Endothelial cell of umbilical vein (primary cell): Measurements from ENCODE around the gene NR1I3. TPM values are rescaled to one million over a fixed set of nuclear protein-coding genes. Genes with fewer than 3 reads are reported as not detected.
A peak's percentile ranks its signal among the peaks of the same experiment; 100 is the strongest.
"Not testable (repeated sequence)": the region's sequence is repeated elsewhere in the genome, so short reads cannot be mapped to it uniquely, and the experiment has no call there.

Experiments
- BruUV-seq: library from RNA; stranded (reverse); fragments of 400-500 nt; replicated peaks from 2 replicates; lab custom pipeline; 2021; lab: Mats Ljungman, UMichigan
- CTCF ChIA-PET: fragments of 300-600, 350-600 bp; sonication (Branson Sonifier 250); formaldehyde crosslinking; loops from one replicate; lab custom pipeline; 2021; ENCODE audit warnings: antibody characterized with exemption, inconsistent platforms; lab: Charles Lee
- POLR2A ChIA-PET: fragments of 300-600, 350-600 bp; sonication (Branson Sonifier 250); formaldehyde crosslinking; loops from one replicate; lab custom pipeline; 2021; ENCODE audit warnings: antibody characterized with exemption, inconsistent platforms; lab: Charles Lee
- DNase-seq: peaks from one replicate; pipeline ENCODE4 v3.0.0-alpha.2; 2011; ENCODE audit warnings: low read depth, low spot score
- FAIRE-seq: peaks from 2 replicates; lab custom pipeline; 2011; peaks lifted over from hg19 to GRCh38; lab: Jason Lieb, UNC
- H2AFZ ChIP-seq: 2 replicates; pipeline ENCODE4 v1.6.0; 2012; ENCODE audit warnings: low read depth, low read length, control low read depth, inconsistent platforms
- H3K27ac ChIP-seq: 2 replicates; pipeline ENCODE4 v1.5.1; 2011; ENCODE audit warnings: low read depth, mild to moderate bottlenecking, control low read depth, low read length, moderate library complexity; ENCODE audit not compliant: insufficient read depth
- H3K27me3 ChIP-seq, 2 experiments: 2 replicates each; pipeline versions ENCODE4 v1.6.0 to v1.6.1; 2011; ENCODE audit warnings: low read length in 2 of 2, mixed read lengths in 1 of 2; ENCODE audit not compliant: control insufficient read depth in 2 of 2, insufficient read depth in 2 of 2
- H3K36me3 ChIP-seq, 2 experiments: 2 replicates in 1 of 2; 3 replicates in 1 of 2; pipeline ENCODE4 v1.5.1; 2011; ENCODE audit warnings: low read length in 2 of 2, mild to moderate bottlenecking in 1 of 2, moderate library complexity in 1 of 2; ENCODE audit not compliant: control insufficient read depth in 2 of 2, insufficient read depth in 2 of 2; ENCODE audit errors: extremely low read depth in 1 of 2
- H3K4me1 ChIP-seq: 3 replicates; pipeline ENCODE4 v1.5.1; 2011; ENCODE audit warnings: mild to moderate bottlenecking, low read length; ENCODE audit not compliant: control insufficient read depth, insufficient read depth; ENCODE audit errors: extremely low read depth
- H3K4me2 ChIP-seq: 2 replicates; pipeline ENCODE4 v1.6.1; 2011; ENCODE audit warnings: low read length, control low read depth, mixed read lengths; ENCODE audit not compliant: insufficient read depth
- H3K4me3 ChIP-seq, 3 experiments: fragments of 200-600 bp in 1 of 3; sonication (generic), shearing (Covaris generic) in 1 of 3; replicated peaks in 1 of 3; 2 replicates each; pipeline ENCODE4 v1.5.1; 2011 to 2016; ENCODE audit warnings: control low read depth in 3 of 3, low read length in 3 of 3, mild to moderate bottlenecking in 2 of 3, inconsistent platforms in 1 of 3, low read depth in 1 of 3, moderate library complexity in 1 of 3; ENCODE audit not compliant: insufficient read depth in 1 of 3
- H3K79me2 ChIP-seq: 2 replicates; pipeline ENCODE4 v1.6.0; 2012; ENCODE audit warnings: low read length, inconsistent platforms; ENCODE audit not compliant: control insufficient read depth, insufficient read depth
- H3K9ac ChIP-seq: replicated peaks from 2 replicates; pipeline ENCODE3; 2011; ENCODE audit warnings: low read length, control low read depth; ENCODE audit not compliant: insufficient read depth; ENCODE audit errors: extremely low read depth
- H3K9me1 ChIP-seq: replicated peaks from 3 replicates; pipeline ENCODE4 v1.6.0; 2011; ENCODE audit warnings: mild to moderate bottlenecking, low read length; ENCODE audit not compliant: control insufficient read depth, insufficient read depth; ENCODE audit errors: extremely low read depth
- H3K9me3 ChIP-seq: replicated peaks from 2 replicates; pipeline ENCODE4 v1.5.1; 2012; ENCODE audit warnings: low read length, inconsistent platforms; ENCODE audit not compliant: control insufficient read depth, insufficient read depth
- H4K20me1 ChIP-seq: replicated peaks from 2 replicates; pipeline ENCODE3; 2011; ENCODE audit warnings: mild to moderate bottlenecking, low read length; ENCODE audit not compliant: control insufficient read depth, insufficient read depth; ENCODE audit errors: extremely low read depth
- EZH2 ChIP-seq: IDR thresholded peaks from 2 replicates; pipeline ENCODE4 v1.6.1; 2012; ENCODE audit warnings: borderline replicate concordance, low read depth, mild to moderate bottlenecking, moderate library complexity, low read length, inconsistent platforms; ENCODE audit not compliant: severe bottlenecking
- POLR2A ChIP-seq: IDR thresholded peaks from 2 replicates; pipeline ENCODE4 v1.6.1; 2012; ENCODE audit warnings: low read depth, mild to moderate bottlenecking, control low read depth, low read length
- POLR2AphosphoS5 ChIP-seq: IDR thresholded peaks from 2 replicates; pipeline ENCODE4 v1.6.1; 2012; ENCODE audit warnings: low read depth, mild to moderate bottlenecking, control low read depth, low read length, moderate library complexity; ENCODE audit not compliant: insufficient read depth
- dilution Hi-C: fragments of 300-500 bp; cut with MboI; formaldehyde crosslinking; loops from one replicate; pipeline ENCODE4 v1.15.0; 2019; ENCODE audit warnings: low sequenced_read_pairs; ENCODE audit not compliant: extremely low pct_ligation_motif_present
- intact Hi-C: fragments of 100-400 bp; cut with micrococcal nuclease; formaldehyde crosslinking; loops from one replicate; pipeline ENCODE4 v1.10.0; 2022
- polyA plus RNA-seq, 4 experiments: library from polyadenylated mRNA; depleted of rRNA in 3 of 4; stranded (reverse) in 3 of 4; unstranded in 1 of 4; fragments of >200 nt; gene quantifications; 2 replicates each; pipeline versions ENCODE4 v1.2.1 to v1.2.3, GENCODE V29; 2011 to 2012; ENCODE audit warnings: missing spikeins in 1 of 4
- total RNA-seq: library from RNA; stranded (reverse); gene quantifications from 2 replicates; pipeline ENCODE4 v1.2.3, GENCODE V29; 2021

The NR1I3 gene
- total and polyA plus RNA-seq, 2 donors (not counting 3 experiments of a cell fraction or from before 2014, with no cell fraction given): not detected

- Histone ChIP-seq H3K4me1 (peaks cover 3% of the 10 kb centered on the region), H3K27me3 (peaks cover 31 to 39% of the 10 kb centered on the region in 2 experiments), H3K79me2 (no peaks in the 10 kb centered on the region), H3K9me3 (no peaks in the 10 kb centered on the region), H3K9me1 (no peaks in the 10 kb centered on the region), H4K20me1 (no peaks in the 10 kb centered on the region), H2AFZ (no peak overlapping the region), H3K4me3 (no peak overlapping the region), H3K36me3 (no peaks in the 10 kb centered on the region), H3K9ac (no peak overlapping the region), H3K27ac (no peak overlapping the region), H3K4me2 (no peak overlapping the region)
- no TSS peak for BruUV-seq
- dilution Hi-C loops: no loop called here
- POLR2A ChIA-PET: no interaction called here
- intact Hi-C loops: no loop called here
- peak; percentile 15 for TF ChIP-seq EZH2
- no peak for TF ChIP-seq POLR2A
- FAIRE-seq (no peak), DNase-seq (no peak)
- CTCF ChIA-PET: interaction anchor here (1.0 kb wide), 1 partner anchor 31 kb away, joined by 3 read pairs; no protein-coding TSS in a partner anchor
These were observed 21.3 kb upstream of the NR1I3 start for GRCh38 chr1:161259345-161259702.

GRCh38 chr1:161258439-161259344 lies 20.7 kb upstream of the NR1I3 start, which contains the start of gene PCP4L1:
Gene PCP4L1, plus strand, starts transcription at chr1:161258745. Its CDS starts 230 bp downstream, at chr1:161258975.
- intact Hi-C loops (no loop called here), dilution Hi-C loops (no loop called here)
- H3K4me3 ChIP-seq: peak within 1 kb of the TSS; percentile 6 to 29 (median 18)
- no peak within 1 kb of the TSS for H3K27ac ChIP-seq
- peak within 1 kb of the TSS; percentile 45 for H3K4me2 ChIP-seq
- peak; percentile 47 for DNase-seq
- ChIA-PET CTCF (interaction anchor here (1.0 to 2.0 kb wide), 6 partner anchors 31 to 124 kb away, joined by 3 to 6 read pairs (median 4); partner anchors contain the start of gene TOMM40L), POLR2A (no interaction called here)
- no peaks in the 10 kb centered on the region for H3K36me3 ChIP-seq
- no peaks in the 10 kb centered on the region for H3K9me1 ChIP-seq
- no TSS peak for BruUV-seq
- H3K9ac ChIP-seq: no peak within 1 kb of the TSS
- no peaks in the 10 kb centered on the region for H4K20me1 ChIP-seq
- TF ChIP-seq POLR2AphosphoS5: no peak
- peak; percentile 76 for TF ChIP-seq EZH2
- peaks cover 31 to 39% of the 10 kb centered on the region in 2 experiments for H3K27me3 ChIP-seq
- FAIRE-seq: no peak
- peaks cover 3% of the 10 kb centered on the region for H3K4me1 ChIP-seq
- no peaks in the 10 kb centered on the region for H3K9me3 ChIP-seq
- H3K79me2 ChIP-seq: no peaks in the 10 kb centered on the region
- peak within 1 kb of the TSS; percentile 74 for H2AFZ ChIP-seq

- dilution Hi-C loops, H3K9me3 ChIP-seq, H3K9me1 ChIP-seq, H3K79me2 ChIP-seq, H2AFZ ChIP-seq, H3K36me3 ChIP-seq, H4K20me1 ChIP-seq, BruUV-seq, H3K4me1 ChIP-seq, DNase-seq, intact Hi-C loops, H3K9ac ChIP-seq, FAIRE-seq, POLR2A ChIA-PET, H3K4me3 ChIP-seq, H3K27ac ChIP-seq, H3K4me2 ChIP-seq: not testable (repeated sequence)
- H3K27me3 ChIP-seq: peaks cover 30 to 39% of the 10 kb centered on the region in 2 experiments
- CTCF ChIA-PET: interaction anchor here (1.8 to 2.0 kb wide), 2 partner anchors 34 to 49 kb away, joined by 5 read pairs; no protein-coding TSS in a partner anchor
These were observed 19.1 kb upstream of the NR1I3 start for GRCh38 chr1:161257109-161257508.
